ENCODE results near the gene NFYA.

Gene NFYA

GRCh38 chr6:41132254-41132653, 59.5 kb downstream of the NFYA start:
- TF ChIP-seq CTCF (IDR thresholded peaks at IDR 0.05), result no peak

DNA sequence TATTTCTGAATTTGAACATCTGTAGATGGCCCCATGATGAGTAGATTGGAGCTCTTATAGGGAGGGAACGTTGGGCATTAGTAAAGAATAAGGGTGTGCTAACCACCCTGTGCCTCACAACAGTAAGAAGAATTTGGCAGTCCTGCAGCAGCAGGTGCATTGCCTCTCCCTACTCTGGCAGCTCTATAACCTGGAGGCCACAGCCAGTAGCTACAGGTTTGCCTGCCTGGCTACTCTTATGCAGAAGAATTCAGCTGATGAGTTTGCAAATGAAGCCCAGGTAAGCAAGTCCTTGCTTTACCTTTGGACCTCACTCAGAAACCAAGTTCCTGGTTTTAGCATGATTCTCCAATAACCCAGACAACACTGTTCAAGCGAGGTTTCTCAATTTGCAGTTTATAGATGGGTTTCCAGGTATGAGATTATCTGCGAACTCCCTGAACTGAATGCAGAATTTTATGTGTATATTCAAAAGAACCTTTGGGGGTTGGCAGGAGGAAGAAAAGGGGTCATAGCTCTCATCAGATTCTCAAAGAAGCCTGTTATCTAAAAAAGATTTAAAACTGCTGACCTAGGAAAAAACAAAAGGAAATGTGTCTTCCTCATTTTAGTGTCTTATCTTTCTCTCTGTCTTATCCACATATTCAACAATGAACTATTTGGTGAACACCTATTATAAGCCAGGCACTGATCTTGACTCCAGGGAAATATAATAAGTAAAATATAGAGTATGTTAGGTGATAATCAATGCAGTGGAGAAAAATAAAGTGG, 62.5 kb downstream of the NFYA start:
- no peak for TF ChIP-seq CTCF (IDR thresholded peaks at IDR 0.05)

DNA sequence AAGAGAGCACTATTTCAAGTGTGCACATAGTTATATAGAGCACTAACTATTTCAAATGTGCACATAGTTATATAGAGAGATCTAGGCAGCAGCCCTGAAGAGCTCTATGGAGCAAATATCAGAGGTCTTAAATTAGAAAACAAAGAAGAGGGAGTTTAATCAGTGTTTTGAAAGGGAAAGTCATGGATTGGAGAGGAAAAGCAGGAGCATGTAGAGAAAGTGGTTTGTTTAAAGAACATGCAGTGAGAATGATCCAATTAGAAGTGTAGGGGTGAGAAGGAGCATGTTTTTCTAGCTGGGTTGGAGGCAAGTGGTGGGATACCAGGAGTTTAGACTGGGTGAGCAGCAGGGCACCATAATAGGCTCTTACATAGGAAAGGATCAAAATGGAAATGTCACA, 64.1 kb downstream of the NFYA start:
- no peak for TF ChIP-seq CTCF (IDR thresholded peaks at IDR 0.05)

DNA sequence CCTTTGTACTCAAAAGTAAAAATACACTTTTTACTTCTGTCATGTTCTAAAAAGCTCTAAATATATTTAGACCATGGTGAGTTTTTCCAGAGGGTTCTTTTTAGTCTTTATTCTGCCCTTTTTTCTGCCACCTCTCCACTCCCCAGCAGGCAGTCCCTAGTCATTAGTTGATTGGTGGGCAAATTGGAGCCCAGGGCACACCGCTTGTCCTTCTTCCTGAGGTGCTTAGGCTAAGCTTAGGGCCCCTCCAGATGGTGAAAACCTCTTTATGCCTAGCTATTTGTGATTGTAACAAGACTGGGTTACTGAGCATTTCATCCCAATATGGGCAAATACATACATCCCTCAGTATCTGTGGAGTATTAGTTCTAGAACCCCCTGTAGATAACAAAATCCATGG, 75.1 kb downstream of the NFYA start:
- TF ChIP-seq CTCF (IDR thresholded peaks at IDR 0.05), result no peak

Measured in LNCAP (cell line).